HG03521 (cell line): ENCODE measurements around the gene BEND2.

ENCODE experiments used
- ATAC-seq: cut with Tn5 transposase; IDR thresholded peaks from one replicate; pipeline ENCODE4 v1.9.1; 2021; ENCODE audit warnings: mild to moderate bottlenecking, moderate library complexity; ENCODE audit not compliant: unreplicated experiment

BEND2 gene

GRCh38 chrX:18146009-18146408 lies 74.7 kb downstream of the BEND2 start:
- ATAC-seq = no peak

GRCh38 chrX:18136816-18137215 lies 83.9 kb downstream of the BEND2 start:
- ATAC-seq = no peak

GRCh38 chrX:18133605-18134004 lies 87.1 kb downstream of the BEND2 start:
- no peak for ATAC-seq

- ATAC-seq = no peak
These were observed 91.0 kb downstream of the BEND2 start for GRCh38 chrX:18129690-18130089.

- ATAC-seq = no peak
These were observed 93.7 kb downstream of the BEND2 start for GRCh38 chrX:18126971-18127370.

GRCh38 chrX:18119856-18120255 lies 100.8 kb downstream of the BEND2 start:
- no peak for ATAC-seq
